22Rv1 (cell line): ENCODE results near the gene MORF4L1.

Experiments
- H3K27ac ChIP-seq: fragments of 450-650 bp; 2 replicates; pipeline ENCODE4 v1.5.1; 2017
- ZFX ChIP-seq: fragments of 450-650 bp; IDR thresholded peaks from 2 replicates; pipeline ENCODE4 v1.6.1; 2017; ENCODE audit warnings: antibody characterized with exemption, borderline replicate concordance
- TF ChIP-seq, protein P1 (sequence below): fragments of 450-650 bp; IDR thresholded peaks from 2 replicates; pipeline ENCODE4 v1.5.1; 2017; ENCODE audit warnings: mild to moderate bottlenecking

The MORF4L1 gene

DNA sequence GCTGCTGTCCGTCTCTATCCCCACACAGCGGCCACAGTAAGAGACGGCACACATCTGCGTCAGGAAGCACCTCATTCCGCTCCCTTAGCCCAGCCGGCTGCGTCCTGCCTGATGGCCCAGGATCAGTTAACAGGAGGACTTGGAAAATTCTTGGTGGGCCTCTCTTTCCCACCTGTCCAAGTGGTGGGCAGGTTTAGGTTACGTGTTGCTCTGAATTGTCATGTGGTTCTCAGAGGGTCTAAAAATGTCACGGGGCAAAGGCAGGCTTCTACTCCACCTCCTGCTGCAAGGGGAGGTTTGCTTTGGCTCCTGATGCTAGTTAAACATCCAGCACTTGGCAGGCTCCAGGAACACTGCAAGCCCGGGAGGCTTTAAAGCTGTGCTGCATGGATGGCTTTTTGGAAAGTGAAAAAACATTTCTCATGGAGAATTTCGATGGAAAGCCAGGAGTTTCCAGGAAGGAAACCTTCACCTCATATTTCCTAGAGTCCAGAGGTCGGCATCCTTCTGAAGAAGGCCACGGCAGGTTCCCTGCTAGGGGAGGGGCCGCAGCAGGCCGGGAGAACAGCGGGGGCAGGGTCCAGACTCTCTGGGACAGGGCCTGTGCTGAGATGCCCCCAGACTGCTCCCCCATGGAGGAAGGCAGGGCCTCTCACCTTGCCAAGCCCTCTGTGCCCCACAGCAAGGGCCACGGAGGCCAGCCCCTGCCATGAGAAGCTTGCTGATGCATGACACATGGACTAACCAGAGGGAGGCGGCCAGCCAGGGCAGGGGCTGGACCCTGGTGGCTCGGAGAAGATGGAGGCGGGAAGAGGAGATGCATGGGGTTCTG, 61.3 kb downstream of the MORF4L1 start:
- peak overlapping the region; percentile 47 for H3K27ac ChIP-seq
- TF ChIP-seq, protein P1, sequence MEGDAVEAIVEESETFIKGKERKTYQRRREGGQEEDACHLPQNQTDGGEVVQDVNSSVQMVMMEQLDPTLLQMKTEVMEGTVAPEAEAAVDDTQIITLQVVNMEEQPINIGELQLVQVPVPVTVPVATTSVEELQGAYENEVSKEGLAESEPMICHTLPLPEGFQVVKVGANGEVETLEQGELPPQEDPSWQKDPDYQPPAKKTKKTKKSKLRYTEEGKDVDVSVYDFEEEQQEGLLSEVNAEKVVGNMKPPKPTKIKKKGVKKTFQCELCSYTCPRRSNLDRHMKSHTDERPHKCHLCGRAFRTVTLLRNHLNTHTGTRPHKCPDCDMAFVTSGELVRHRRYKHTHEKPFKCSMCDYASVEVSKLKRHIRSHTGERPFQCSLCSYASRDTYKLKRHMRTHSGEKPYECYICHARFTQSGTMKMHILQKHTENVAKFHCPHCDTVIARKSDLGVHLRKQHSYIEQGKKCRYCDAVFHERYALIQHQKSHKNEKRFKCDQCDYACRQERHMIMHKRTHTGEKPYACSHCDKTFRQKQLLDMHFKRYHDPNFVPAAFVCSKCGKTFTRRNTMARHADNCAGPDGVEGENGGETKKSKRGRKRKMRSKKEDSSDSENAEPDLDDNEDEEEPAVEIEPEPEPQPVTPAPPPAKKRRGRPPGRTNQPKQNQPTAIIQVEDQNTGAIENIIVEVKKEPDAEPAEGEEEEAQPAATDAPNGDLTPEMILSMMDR: no peak
- no peak for TF ChIP-seq ZFX

DNA sequence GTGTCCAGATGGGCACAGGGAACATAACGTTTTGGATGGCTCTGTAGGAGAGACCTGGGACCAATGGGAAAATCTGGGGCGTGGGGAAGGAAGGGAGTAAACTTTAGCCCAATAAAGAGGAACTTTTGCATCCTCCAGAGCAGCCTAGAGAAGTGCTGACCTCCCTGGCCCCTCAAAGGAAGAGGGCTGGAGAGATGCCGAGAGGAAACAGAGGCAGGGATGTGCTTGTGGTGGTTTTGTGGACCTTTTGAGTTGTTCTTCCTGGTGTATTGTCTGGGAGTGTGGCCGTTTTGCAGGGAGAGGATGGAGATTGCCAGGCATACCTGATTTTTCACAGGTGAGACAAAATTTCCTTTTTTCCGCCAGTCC, 61.9 kb downstream of the MORF4L1 start:
- H3K27ac ChIP-seq: no peak overlapping the region
- TF ChIP-seq, protein P1: no peak
- no peak for TF ChIP-seq ZFX

DNA sequence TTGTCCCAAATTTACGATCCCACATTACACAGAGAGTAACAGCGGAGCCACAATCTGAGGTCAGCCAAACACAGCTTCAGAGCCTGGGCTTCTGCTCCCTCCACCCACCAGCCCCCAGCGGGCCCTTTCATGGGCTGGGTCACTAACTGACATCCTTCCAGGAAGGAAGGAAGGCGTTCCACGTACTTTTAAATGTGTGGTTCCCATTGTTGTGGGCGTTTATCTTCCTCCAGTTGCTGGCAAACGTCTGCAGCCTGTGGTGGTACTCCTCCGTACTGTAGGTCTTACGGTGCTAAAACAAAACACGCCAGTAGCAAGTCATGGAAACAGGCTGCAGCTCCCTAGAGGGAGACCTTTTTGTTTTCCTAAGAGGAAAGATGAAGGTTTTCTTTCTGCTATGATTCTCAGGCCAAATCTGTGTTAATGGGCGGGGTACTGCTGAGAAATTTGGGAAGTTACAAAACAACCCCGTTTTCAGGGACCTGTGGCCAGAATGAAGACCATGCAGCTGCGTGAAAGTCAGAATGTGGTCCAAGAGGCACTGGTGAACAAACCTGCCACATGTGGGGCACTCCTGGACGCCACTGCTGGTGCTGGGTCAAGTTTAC, 64.5 kb downstream of the MORF4L1 start:
- no peak overlapping the region for H3K27ac ChIP-seq
- TF ChIP-seq, protein P1: no peak
- TF ChIP-seq ZFX: no peak

DNA sequence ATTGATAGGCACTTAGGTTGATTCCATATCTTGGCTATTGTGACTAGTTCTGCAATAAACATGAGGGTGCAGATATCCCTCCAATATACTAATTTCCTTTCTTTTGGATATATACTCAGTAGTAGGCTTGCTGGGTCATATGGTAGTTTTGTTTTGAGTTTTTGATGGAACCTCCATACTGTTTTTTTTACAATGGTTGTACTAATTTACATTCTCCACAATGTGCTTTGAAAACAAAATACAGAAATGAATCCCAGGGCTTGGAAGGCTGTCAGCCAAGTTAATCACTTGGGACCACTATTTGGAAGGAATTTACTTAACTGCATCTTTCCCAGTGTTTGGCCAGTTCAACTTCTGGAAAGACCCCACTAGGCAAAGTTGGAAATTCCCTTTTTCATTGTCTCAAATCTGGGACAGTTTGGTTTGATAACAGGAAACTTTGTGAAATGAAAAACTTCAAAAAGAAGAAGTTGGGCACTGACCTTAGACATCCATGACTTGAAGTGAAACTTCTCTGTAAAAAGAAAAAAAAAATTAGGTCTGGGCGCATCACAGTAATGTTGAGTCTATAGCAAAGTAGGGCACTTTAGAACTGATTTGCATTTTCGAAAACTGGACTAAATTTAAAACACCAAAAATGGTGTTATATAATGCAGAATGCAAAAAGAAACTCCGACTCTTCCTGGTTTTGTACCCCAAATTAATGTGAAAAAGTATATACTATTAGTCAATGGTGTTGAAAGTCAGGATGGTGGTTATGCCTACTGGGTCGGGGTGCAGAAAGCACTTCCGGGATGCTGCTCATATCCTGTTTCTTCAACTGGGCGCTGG, 66.2 kb downstream of the MORF4L1 start:
- H3K27ac ChIP-seq: no peak overlapping the region
- no peak for TF ChIP-seq ZFX
- TF ChIP-seq, protein P1: no peak

DNA sequence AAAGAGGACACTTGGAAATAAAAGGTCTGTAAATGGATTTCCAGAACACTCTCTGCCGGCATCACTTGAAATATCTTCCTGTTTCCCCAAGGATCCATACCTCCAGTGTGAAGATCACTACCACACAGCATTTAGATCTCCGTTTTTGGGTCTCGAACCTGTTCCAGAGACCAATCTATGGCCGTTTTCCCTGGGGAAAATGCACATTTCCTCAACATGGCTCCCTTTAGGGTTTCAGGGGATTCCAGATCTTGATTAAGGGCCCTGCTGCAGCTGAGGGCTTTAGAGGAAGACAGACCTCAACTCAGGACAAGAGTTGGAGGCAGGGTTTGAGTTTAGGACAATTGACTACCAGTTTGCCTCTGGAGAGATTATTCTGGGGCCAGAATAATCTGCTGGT, 70.1 kb downstream of the MORF4L1 start:
- TF ChIP-seq, protein P1: no peak
- TF ChIP-seq ZFX: no peak
- H3K27ac ChIP-seq: no peak overlapping the region

DNA sequence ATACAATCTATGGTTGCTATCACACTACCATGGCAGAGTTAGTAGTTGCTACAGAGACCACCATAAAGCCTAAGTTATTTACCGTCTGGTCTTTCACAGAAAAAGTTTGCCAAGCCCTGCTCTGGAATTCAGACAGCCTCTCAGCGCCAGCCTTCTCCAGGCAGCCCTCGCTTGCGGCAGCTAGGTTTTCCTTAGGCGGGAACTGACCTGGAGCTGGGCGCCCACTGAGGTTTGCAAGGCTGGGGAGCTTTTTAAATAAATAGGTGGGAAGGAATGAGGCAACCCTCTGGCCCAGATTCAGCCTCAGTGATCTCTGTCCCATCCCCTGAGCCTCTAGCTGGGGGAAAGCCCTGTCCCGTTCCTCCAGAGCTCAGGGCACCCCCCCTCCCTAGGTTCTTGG, 71.0 kb downstream of the MORF4L1 start:
- no peak for TF ChIP-seq ZFX
- TF ChIP-seq, protein P1: no peak
- H3K27ac ChIP-seq: no peak overlapping the region
